ENCODE results near the gene MFSD6L.

MFSD6L gene

GRCh38 chr17:8791910-8792270, 7.3 kb downstream of the MFSD6L start:
- no peak for DNase-seq (ENCODE audit: low spot score)

DNA sequence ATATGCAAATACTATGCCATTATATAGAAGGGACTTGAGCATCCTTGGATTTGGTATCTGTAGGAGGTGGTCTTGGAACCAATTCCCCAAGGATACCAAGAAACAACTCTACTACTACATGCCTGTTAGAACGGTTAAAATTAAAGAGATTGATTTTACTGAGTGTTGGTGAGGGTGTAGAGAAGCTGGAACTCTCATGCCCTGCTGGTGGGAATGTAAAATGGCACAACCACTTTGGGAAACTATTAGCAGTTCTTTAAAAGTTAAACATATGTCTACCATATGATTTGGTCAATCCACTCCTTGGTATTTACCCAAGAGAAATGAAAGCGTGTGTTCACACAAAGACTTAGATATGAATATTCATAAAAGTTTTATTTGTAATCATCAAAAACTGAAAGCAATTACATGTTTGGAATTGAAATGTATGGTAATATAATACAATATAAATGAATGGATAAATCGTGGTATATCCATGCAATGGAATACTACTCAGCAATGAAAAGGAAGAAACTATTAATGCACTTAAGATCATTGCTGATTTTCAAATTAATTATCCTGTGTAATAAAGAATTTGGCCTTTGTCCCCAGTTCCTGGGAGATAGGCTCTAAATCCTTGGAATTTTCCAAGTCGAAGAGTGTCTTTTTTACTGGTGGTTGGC, 7.8 kb downstream of the MFSD6L start:
- no peak for DNase-seq (ENCODE audit: low spot score)

GRCh38 chr17:8789743-8790142, 9.4 kb downstream of the MFSD6L start:
- peak; percentile 7 for DNase-seq (ENCODE audit: low spot score)

DNA sequence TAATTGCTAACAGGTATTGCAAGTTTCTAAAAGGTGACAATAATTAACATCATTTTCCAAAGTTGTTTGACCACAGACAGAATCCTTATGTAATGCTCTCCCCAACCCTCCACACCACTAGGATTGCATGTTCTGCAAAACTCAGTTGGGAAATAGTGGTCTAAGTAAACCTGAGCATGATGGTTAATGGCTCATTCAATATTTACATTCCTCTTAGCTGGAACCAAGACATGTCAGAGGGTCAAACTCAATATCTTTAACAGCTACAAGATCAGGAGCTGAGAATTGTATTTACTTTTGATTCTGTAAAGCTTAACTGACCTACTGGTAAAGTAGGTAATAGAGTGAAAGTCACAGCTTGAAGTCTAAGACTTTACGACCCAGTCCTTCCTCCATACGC, 10.2 kb downstream of the MFSD6L start:
- DNase-seq (ENCODE audit: low spot score) = no peak

DNA sequence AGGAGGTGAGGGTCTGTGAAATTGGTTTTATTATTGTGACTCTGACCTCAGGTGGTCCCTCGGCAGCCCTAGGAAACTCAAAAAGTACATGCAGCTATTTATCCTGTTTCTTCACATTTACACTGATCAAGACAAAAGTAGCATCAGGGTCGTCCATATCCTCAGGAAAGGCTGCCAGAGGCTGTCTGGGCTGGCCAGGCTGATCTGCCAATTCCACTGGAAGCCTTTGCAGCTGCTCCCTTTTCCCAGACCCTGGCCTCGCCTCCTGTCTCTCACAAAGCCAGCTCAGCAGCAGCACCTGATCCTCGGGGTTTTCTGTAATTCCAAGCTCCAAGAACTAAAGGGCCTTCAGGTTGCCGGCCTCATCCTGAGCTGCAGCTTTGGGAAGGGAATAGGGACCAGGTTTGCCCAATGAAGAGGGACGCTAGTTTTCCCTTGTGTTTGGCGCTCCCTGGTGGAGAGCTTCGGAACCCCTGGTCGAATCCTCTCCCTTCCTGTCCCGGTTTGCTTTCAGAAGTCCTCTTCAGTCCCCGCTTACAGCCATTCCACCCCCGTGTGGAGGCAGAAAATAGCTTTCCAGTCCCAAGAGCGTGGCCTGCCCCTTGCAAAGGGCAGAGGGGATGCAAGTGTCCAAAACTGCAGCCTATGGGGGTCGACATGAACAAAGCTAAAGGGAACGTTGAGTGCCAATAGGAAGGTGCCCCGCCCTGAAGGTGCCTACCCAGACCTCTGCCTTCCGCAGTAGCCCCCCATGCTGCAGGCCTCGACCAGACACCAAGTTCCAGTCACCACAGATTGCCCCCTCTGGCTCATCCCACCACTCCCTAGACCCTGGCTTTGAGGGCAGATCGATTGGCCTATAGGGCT, 13.4 kb downstream of the MFSD6L start:
- peak; percentile 35 for DNase-seq (ENCODE audit: low spot score)

GRCh38 chr17:8782176-8782575, 17.0 kb downstream of the MFSD6L start:
- no peak for DNase-seq (ENCODE audit: low spot score)

DNA sequence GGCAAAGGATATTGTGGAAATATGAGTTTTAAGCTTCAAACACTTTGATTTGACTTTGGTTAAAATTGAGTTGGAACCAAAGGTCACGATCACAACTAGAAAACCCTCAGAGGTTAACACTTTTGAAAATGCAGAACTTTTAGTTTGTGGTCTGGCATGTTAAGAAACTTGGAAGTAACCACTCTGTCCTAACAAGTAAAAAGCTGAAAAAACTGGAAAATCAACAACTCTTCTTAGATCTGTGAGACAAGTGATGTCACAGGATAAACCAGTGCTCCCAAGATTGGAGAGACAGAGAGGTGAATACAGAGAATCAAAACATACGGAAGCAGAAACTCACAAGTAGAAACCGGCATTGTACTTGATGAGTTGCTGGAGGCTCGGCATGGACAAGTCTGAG, 17.4 kb downstream of the MFSD6L start:
- no peak for DNase-seq (ENCODE audit: low spot score)

DNA sequence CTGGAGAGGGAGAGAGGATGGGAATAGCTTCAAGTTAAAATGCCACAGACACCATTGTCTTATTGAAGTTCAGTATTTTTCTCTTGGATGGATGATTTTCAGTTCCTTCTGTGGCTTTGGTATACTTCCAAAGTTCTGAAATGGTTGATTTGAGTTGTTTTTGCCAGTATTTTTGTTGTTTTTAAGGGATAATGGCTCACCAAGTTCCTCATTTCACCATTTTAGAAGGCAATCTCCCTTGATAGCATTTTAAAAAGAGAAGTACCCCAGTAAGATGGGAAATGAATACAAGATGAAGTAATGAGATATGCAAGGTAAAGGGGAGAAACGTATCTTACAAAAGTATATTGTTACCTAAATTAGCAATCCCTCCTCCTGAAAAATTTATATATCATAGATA, 22.3 kb downstream of the MFSD6L start:
- peak; percentile 11 for DNase-seq (ENCODE audit: low spot score)

DNA sequence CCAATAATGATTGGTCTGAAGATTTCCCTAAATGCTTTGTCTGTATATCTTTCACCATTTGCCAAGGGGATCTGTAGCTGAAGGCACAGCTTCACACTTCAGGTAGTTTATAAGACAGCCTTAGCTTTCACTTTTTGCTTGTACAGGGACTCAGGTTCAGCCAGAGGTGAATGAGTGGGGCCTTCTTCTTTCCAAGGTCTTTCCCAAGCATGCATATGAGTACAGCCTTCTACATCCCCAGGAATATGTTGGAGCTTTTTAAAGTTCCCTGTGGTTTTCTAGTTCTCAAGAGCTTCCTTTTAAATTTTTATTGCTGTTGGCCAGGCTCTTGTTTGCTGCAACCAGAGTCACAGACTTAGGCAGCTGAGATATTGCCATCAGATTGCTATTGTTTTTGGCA, 22.9 kb downstream of the MFSD6L start:
- no peak for DNase-seq (ENCODE audit: low spot score)

- DNase-seq (ENCODE audit: low spot score) = no peak
Observed at GRCh38 chr17:8766731-8767130, 32.4 kb downstream of the MFSD6L start.

- no peak for DNase-seq (ENCODE audit: low spot score)
Observed at GRCh38 chr17:8762012-8762411, 37.2 kb downstream of the MFSD6L start.

DNA sequence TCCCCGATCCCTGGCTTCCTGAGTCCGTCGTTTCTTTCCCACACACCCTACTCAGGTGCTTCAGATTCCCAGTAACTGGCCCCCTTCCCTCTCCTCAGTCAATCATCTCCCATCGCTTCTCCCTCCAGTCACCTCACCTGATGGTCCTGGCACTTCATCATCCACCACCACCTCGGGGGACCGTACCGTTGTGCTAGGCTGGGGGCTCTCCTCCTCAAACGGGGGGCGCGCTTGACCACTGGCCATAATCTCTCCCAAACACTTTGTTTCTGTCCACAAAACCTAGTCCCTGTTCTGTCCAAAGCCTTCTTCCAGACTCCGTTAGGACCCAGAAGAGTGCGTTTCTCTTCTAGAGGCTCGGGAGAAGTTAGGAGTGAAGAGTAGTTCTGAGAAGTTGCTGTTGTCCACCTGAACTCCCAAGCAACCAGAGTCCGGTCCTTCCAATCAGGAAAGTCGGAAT, 41.0 kb downstream of the MFSD6L start, which contains the start of gene SPDYE4:
TSS of gene SPDYE4 (minus strand) at position 410 of the 460 bp plus-strand sequence. CDS start at position 246, 164 bp downstream.
- DNase-seq (ENCODE audit: low spot score) = no peak

- DNase-seq (ENCODE audit: low spot score) = no peak
Observed at GRCh38 chr17:8757189-8757588, 42.0 kb downstream of the MFSD6L start.

DNA sequence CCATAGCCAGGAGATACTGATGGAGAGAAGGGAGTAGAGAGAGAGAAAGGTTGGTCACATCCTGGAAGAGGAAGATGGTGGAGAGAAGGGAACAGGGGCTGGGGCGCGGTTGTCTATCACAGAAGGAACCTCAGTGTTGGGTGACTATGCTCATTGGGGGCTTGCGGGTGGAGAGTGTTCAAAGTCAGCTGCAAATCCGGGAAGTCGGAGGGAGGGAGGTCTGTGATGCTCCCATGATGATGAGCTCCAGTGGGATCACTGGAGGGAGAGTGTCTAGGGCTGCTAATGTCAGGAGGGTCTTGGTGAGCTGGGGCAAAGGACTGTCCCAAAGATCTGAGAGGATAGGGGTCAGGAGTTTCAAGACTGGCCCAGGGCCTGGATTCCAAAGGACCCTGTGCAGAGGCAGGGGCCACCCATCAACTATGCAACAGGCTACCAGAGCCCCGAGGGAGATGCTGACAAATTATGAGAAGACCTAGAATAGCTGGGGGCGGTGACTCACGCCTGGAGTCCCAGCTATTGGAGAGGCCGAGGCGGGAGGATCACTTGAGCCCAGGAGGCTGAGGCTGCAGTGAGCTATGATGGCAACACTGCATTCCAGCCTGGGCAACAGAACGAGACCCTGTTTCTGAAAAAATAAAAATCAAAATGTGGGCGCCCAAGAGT, 43.4 kb downstream of the MFSD6L start:
- DNase-seq (ENCODE audit: low spot score) = no peak

- DNase-seq (ENCODE audit: low spot score) = no peak
Observed at GRCh38 chr17:8754890-8755289, 44.3 kb downstream of the MFSD6L start.

- no peak for DNase-seq (ENCODE audit: low spot score)
Observed at GRCh38 chr17:8753976-8754440, 45.2 kb downstream of the MFSD6L start.

GRCh38 chr17:8753136-8753975, 45.8 kb downstream of the MFSD6L start:
- DNase-seq (ENCODE audit: low spot score) = no peak

GRCh38 chr17:8749616-8750015, 49.5 kb downstream of the MFSD6L start:
- DNase-seq (ENCODE audit: low spot score) = no peak

DNA sequence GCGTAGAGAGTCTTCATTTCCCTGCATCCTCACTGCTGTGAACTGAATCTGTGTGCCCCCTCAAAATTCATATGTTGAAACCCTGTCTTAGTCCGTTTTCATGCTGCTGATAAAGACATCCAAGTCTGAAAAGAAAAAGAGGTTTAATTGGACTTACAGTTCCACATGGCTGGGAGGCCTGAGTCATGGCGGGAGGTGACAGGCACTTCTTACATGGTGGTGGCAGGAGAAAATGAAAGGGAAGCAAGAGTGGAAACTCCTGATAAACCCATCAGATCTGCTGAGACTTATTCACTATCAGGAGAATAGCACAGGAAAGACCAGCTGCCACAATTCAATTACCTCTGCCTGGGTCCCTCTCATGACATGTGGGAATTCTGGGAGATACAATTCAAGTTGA, 51.4 kb downstream of the MFSD6L start:
- no peak for DNase-seq (ENCODE audit: low spot score)

Measured in putamen (tissue), 1 donor.